B cell (primary cell): ENCODE measurements around the gene PLA2G12A. TPM values are rescaled to one million over a fixed set of nuclear protein-coding genes. Genes with fewer than 3 reads are reported as not detected.

Source experiments
- ATAC-seq: fragments of 200-7000 bp; cut with Tn5 transposase; one replicate; pipeline ENCODE4 v1.10.0; 2021; ENCODE audit warnings: low read depth, mild to moderate bottlenecking, moderate number of reproducible peaks, moderate library complexity
- CTCF ChIA-PET: fragments of 350-600 bp; sonication (Branson Sonifier 250); formaldehyde crosslinking; loops from one replicate; lab custom pipeline; 2021; ENCODE audit warnings: antibody characterized with exemption, inconsistent platforms; lab: Charles Lee
- POLR2A ChIA-PET: fragments of 350-600 bp; sonication (Branson Sonifier 250); formaldehyde crosslinking; loops from one replicate; lab custom pipeline; 2021; ENCODE audit warnings: antibody characterized with exemption; lab: Charles Lee
- DNase-seq: peaks from one replicate; pipeline ENCODE4 v3.0.0; 2013
- H2AFZ ChIP-seq: 2 replicates; pipeline ENCODE4 v1.6.1; 2012; ENCODE audit warnings: mild to moderate bottlenecking, low read depth, low read length; ENCODE audit not compliant: insufficient read depth, poor library complexity, severe bottlenecking
- H3K27ac ChIP-seq, 2 donors: 1 replicate in 1 of 2; 2 replicates in 1 of 2; pipeline ENCODE4 v1.5.1; 2012 to 2013; ENCODE audit warnings: low read length in 2 of 2, mild to moderate bottlenecking in 2 of 2, moderate library complexity in 1 of 2
- H3K27me3 ChIP-seq, 4 experiments: fragments of 200-600 bp in 1 of 4; sonication (generic) in 1 of 4; replicated peaks in 1 of 4; 1 replicate in 2 of 4; 2 replicates in 2 of 4; pipeline versions ENCODE4 v1.6.1 to v1.7.0; 2013 to 2016; ENCODE audit warnings: low read length in 3 of 4, mild to moderate bottlenecking in 2 of 4, mixed read lengths in 1 of 4, moderate library complexity in 1 of 4; ENCODE audit not compliant: insufficient read depth in 4 of 4, control insufficient read depth in 3 of 4; ENCODE audit errors: control extremely low read depth in 1 of 4
- H3K36me3 ChIP-seq, 2 experiments: replicated peaks in 1 of 2; 1 replicate in 1 of 2; 2 replicates in 1 of 2; pipeline versions ENCODE4 v1.6.1 to v1.7.1; 2013; ENCODE audit warnings: low read length in 1 of 2; ENCODE audit not compliant: insufficient read depth in 2 of 2, control insufficient read depth in 1 of 2; ENCODE audit errors: control extremely low read depth in 1 of 2, extremely low read depth in 1 of 2
- H3K4me1 ChIP-seq, 2 donors: fragments of 200-600 bp in 1 of 2; sonication (generic) in 1 of 2; 1 replicate in 1 of 2; 2 replicates in 1 of 2; pipeline versions ENCODE4 v1.5.1 to v1.6.1; 2013 to 2017; ENCODE audit warnings: low read length in 2 of 2; ENCODE audit not compliant: control insufficient read depth in 2 of 2, insufficient read depth in 2 of 2
- H3K4me2 ChIP-seq: replicated peaks from 2 replicates; pipeline ENCODE3; 2012; ENCODE audit warnings: mild to moderate bottlenecking, low read depth, low read length; ENCODE audit not compliant: poor library complexity, severe bottlenecking
- H3K4me3 ChIP-seq, 5 experiments: fragments of 200-600 bp in 1 of 5; sonication (generic) in 1 of 5; 1 replicate in 3 of 5; 2 replicates in 2 of 5; pipeline versions ENCODE4 v1.5.1 to v1.7.0; 2011 to 2016; ENCODE audit warnings: low read length in 4 of 5, mild to moderate bottlenecking in 4 of 5, low read depth in 2 of 5, control low read depth in 1 of 5, moderate library complexity in 1 of 5; ENCODE audit not compliant: insufficient read depth in 1 of 5; ENCODE audit errors: control extremely low read depth in 1 of 5, extremely low read depth in 1 of 5
- H3K79me2 ChIP-seq: fragments of 200-600 bp; sonication (generic); one replicate; pipeline ENCODE4 v1.6.0; 2016; ENCODE audit warnings: low read length; ENCODE audit not compliant: control insufficient read depth, insufficient read depth
- H3K9ac ChIP-seq: fragments of 200-600 bp; sonication (generic); 2 replicates; pipeline ENCODE4 v1.6.1; 2017; ENCODE audit warnings: mild to moderate bottlenecking, low read length, moderate library complexity
- H3K9me3 ChIP-seq, 3 donors: one replicate each; pipeline versions ENCODE4 v1.6.1 to v1.7.1; 2013; ENCODE audit warnings: low read length in 2 of 3; ENCODE audit not compliant: control insufficient read depth in 2 of 3, insufficient read depth in 1 of 3; ENCODE audit errors: control extremely low read depth in 1 of 3
- H4K20me1 ChIP-seq: 2 replicates; pipeline ENCODE4 v1.6.0; 2012; ENCODE audit warnings: mild to moderate bottlenecking, low read length; ENCODE audit not compliant: insufficient read depth, control insufficient read depth, poor library complexity, severe bottlenecking
- H3K27ac Mint-ChIP-seq: one replicate; pipeline ENCODE4 v1.8.0; 2021; ENCODE audit warnings: mixed read lengths
- H3K27me3 Mint-ChIP-seq: one replicate; pipeline ENCODE4 v1.8.0; 2021; ENCODE audit warnings: mixed read lengths
- H3K4me1 Mint-ChIP-seq: one replicate; pipeline ENCODE4 v1.8.0; 2021; ENCODE audit warnings: mixed read lengths
- H3K4me3 Mint-ChIP-seq: one replicate; pipeline ENCODE4 v1.8.0; 2021; ENCODE audit warnings: mixed read lengths
- H3K9me3 Mint-ChIP-seq: one replicate; pipeline ENCODE4 v1.8.0; 2022; ENCODE audit warnings: mixed read lengths; ENCODE audit not compliant: insufficient read depth
- CTCF ChIP-seq: fragments of 200-600 bp; IDR thresholded peaks from one replicate; pipeline ENCODE4 v1.8.0; 2022; ENCODE audit warnings: antibody characterized with exemption, mild to moderate bottlenecking
- EZH2 ChIP-seq: IDR thresholded peaks from 2 replicates; pipeline ENCODE4 v1.6.1; 2012; ENCODE audit warnings: borderline replicate concordance, low read depth, mild to moderate bottlenecking, moderate library complexity, low read length; ENCODE audit not compliant: insufficient read depth, poor library complexity, severe bottlenecking
- WGBS: methylation state at CpG from one replicate; pipeline ENCODE4 v1.1.5; 2013; ENCODE audit warnings: missing lambda C conversion rate; ENCODE audit not compliant: insufficient coverage; 5-methylcytosine and 5-hydroxymethylcytosine counted together
- intact Hi-C: fragments of 100-400 bp; cut with micrococcal nuclease; formaldehyde crosslinking; loops from one replicate; pipeline ENCODE4 v1.10.0; 2022
- polyA plus RNA-seq: library from polyadenylated mRNA; depleted of rRNA; stranded (reverse); fragments of >200 nt; gene quantifications from 2 replicates; pipeline ENCODE4 v1.2.3, GENCODE V29; 2012
- total RNA-seq, 2 donors: library from RNA; stranded (reverse); fragments of 120-200 nt in 1 of 2; gene quantifications; 1 replicate in 1 of 2; 2 replicates in 1 of 2; pipeline versions ENCODE4 v1.2.3 to v1.2.4, GENCODE V29; 2013 to 2022

PLA2G12A gene
- total and polyA plus RNA-seq, 2 donors (not counting 1 experiment from before 2014, with no cell fraction given) = 4.9 to 7.9 TPM

GRCh38 chr4:109764789-109765402 lies 35.0 kb upstream of the PLA2G12A start:
- Histone ChIP-seq H3K4me1 (no peaks in the 10 kb centered on the region), H3K36me3 (no peaks in the 10 kb centered on the region), H4K20me1 (no peaks in the 10 kb centered on the region), H3K4me2 (no peak overlapping the region), H3K4me3 (no peak overlapping the region), H3K79me2 (no peaks in the 10 kb centered on the region), H3K27me3 (peaks cover 0 to 4% (median 3%) of the 10 kb centered on the region in 4 experiments), H3K27ac (no peak overlapping the region), H3K9ac (no peak overlapping the region), H2AFZ (no peak overlapping the region), H3K9me3 (no peaks in the 10 kb centered on the region)
- Mint-ChIP-seq H3K4me1 (no peaks in the 10 kb centered on the region), H3K27me3 (peaks cover 35% of the 10 kb centered on the region), H3K4me3 (no peak overlapping the region), H3K27ac (no peak overlapping the region), H3K9me3 (no peaks in the 10 kb centered on the region)
- ChIA-PET CTCF (no interaction called here), POLR2A (no interaction called here)
- WGBS = no CpG with 5 or more reads among the region's 5 CpGs
- ATAC-seq = no peak
- no peak for DNase-seq
- TF ChIP-seq EZH2 (no peak), CTCF (no peak)
- intact Hi-C loops = no loop called here

- DNase-seq (no peak), ATAC-seq (no peak)
- H3K79me2 ChIP-seq = no peaks in the 10 kb centered on the region
- WGBS = 100% methylated on average over 2 of the region's 2 CpGs
- no peak overlapping the region for H3K4me3 Mint-ChIP-seq
- H3K27ac ChIP-seq = no peak overlapping the region
- H2AFZ ChIP-seq = no peak overlapping the region
- H3K4me2 ChIP-seq = no peak overlapping the region
- H3K9me3 ChIP-seq = no peaks in the 10 kb centered on the region
- H3K27ac Mint-ChIP-seq = no peak overlapping the region
- no peaks in the 10 kb centered on the region for H3K9me3 Mint-ChIP-seq
- no peak for TF ChIP-seq CTCF
- no peak for TF ChIP-seq EZH2
- intact Hi-C loops = no loop called here
- H3K4me3 ChIP-seq = no peak overlapping the region
- no peaks in the 10 kb centered on the region for H3K4me1 Mint-ChIP-seq
- no peak overlapping the region for H3K9ac ChIP-seq
- POLR2A ChIA-PET = no interaction called here
- H3K4me1 ChIP-seq = no peaks in the 10 kb centered on the region
- CTCF ChIA-PET = no interaction called here
- peaks cover 33% of the 10 kb centered on the region for H3K27me3 Mint-ChIP-seq
- H4K20me1 ChIP-seq = no peaks in the 10 kb centered on the region
- H3K36me3 ChIP-seq = no peaks in the 10 kb centered on the region
- peaks cover 0 to 4% (median 3%) of the 10 kb centered on the region in 4 experiments for H3K27me3 ChIP-seq
Measured at GRCh38 chr4:109764376-109764775, 34.5 kb upstream of the PLA2G12A start.
